Endometrial microvascular endothelial cells (primary cell): ENCODE results near the gene GREB1. TPM values are rescaled to one million over a fixed set of nuclear protein-coding genes. Genes with fewer than 3 reads are reported as not detected.

Experiments
- in situ Hi-C: cut with HindIII; loops from 2 replicates; pipeline ENCODE4 v1.10.0; 2017; ENCODE audit warnings: low sequenced_read_pairs, low pct_unique_long_range_greater_than_20kb; ENCODE audit errors: inconsistent ontology term
- total RNA-seq: library from RNA; depleted of rRNA; stranded (reverse); fragments of >200 nt; gene quantifications from one replicate; pipeline ENCODE4 v1.2.3, GENCODE V29; 2015; ENCODE audit errors: inconsistent ontology term

GREB1 gene
- total RNA-seq: not detected

GRCh38 chr2:11533278-11534070 lies at the start of gene GREB1:
TSS of gene GREB1 (plus strand) at chr2:11534045. CDS start at chr2:11556615, 22,570 bp downstream.
- in situ Hi-C loops: no loop called here

GRCh38 chr2:11488809-11489208 lies 45.0 kb upstream of the GREB1 start:
- in situ Hi-C loops: no loop called here

GRCh38 chr2:11490194-11490593 lies 43.7 kb upstream of the GREB1 start:
- in situ Hi-C loops: no loop called here

- in situ Hi-C loops: no loop called here
These were observed 42.4 kb upstream of the GREB1 start for GRCh38 chr2:11491348-11491933.

GRCh38 chr2:11492244-11492643 lies 41.6 kb upstream of the GREB1 start:
- in situ Hi-C loops: no loop called here

GRCh38 chr2:11492720-11493119 lies 41.1 kb upstream of the GREB1 start:
- in situ Hi-C loops: no loop called here

- in situ Hi-C loops: no loop called here
These were observed 40.6 kb upstream of the GREB1 start for GRCh38 chr2:11493282-11493681.

- in situ Hi-C loops: no loop called here
These were observed 39.5 kb upstream of the GREB1 start for GRCh38 chr2:11494310-11494709.

GRCh38 chr2:11495844-11496681 lies 37.8 kb upstream of the GREB1 start:
- in situ Hi-C loops: no loop called here

- in situ Hi-C loops: no loop called here
These were observed 35.3 kb upstream of the GREB1 start for GRCh38 chr2:11498543-11499034.

GRCh38 chr2:11499081-11499743 lies 34.6 kb upstream of the GREB1 start:
- in situ Hi-C loops: no loop called here

GRCh38 chr2:11500702-11501303 lies 33.0 kb upstream of the GREB1 start:
- in situ Hi-C loops: no loop called here

GRCh38 chr2:11502740-11503292 lies 31.0 kb upstream of the GREB1 start:
- in situ Hi-C loops: no loop called here

GRCh38 chr2:11503354-11503927 lies 30.4 kb upstream of the GREB1 start:
- in situ Hi-C loops: no loop called here

- in situ Hi-C loops: no loop called here
These were observed 27.9 kb upstream of the GREB1 start for GRCh38 chr2:11505652-11506610.

- in situ Hi-C loops: no loop called here
These were observed 27.3 kb upstream of the GREB1 start for GRCh38 chr2:11506611-11506969.

- in situ Hi-C loops: no loop called here
These were observed 26.3 kb upstream of the GREB1 start for GRCh38 chr2:11507517-11507916.
